ENCODE measurements around the gene U2SURP. TPM values are rescaled to one million over a fixed set of nuclear protein-coding genes. Genes with fewer than 3 reads are reported as not detected.

U2SURP gene
- total RNA-seq, 1 experiment from 2014 or later: 132 TPM

DNA sequence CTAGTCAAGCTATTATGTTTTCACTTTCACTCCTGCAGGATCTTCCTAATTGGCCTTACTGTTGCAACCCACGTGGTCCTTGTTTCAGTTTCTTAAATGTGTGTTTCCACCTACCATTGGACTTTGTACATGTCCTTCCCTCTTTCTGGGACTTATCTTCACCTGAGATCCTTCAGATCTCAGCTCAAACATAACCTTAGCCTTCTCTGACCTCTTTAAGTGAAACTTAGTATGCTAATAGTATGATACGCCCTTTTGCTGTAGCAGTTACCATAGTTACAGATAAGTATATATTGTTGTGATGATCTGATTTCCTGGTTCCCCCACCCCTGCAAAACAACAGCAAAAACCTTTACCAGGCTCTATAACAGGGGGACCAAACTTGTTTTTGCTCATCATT, 35.2 kb downstream of the U2SURP start:
- no peaks in the 10 kb centered on the region for H3K9me3 ChIP-seq (ENCODE audit: control insufficient read depth in 1 of 2, insufficient read depth in 1 of 2, low read depth in 1 of 2, low read length in 2 of 2)
- ChIA-PET RAD21 (ENCODE audit: low non-redundant PET in 1 of 2, low total read pairs in 2 of 2, uncharacterized antibody in 2 of 2, unreplicated experiment in 2 of 2) (no interaction called here), POLR2A (no interaction called here), CTCF (no interaction called here)
- H4K20me1 ChIP-seq (ENCODE audit: insufficient read depth): peaks cover 14% of the 10 kb centered on the region
- no peak overlapping the region for H3K4me3 ChIP-seq (replicated peaks in 1 of 2; ENCODE audit: low read depth in 1 of 2, low read length in 2 of 2)
- no TSS peak for BruUV-seq (replicated peaks)
- ATAC-seq (no peak), DNase-seq (ENCODE audit: low read depth, low spot score) (no peak)
- TF ChIP-seq TCF7L2 (IDR thresholded peaks at IDR 0.05; ENCODE audit: borderline replicate concordance, extremely low read depth, insufficient read depth, insufficient read length): no peak
- TF ChIP-seq ELF1 (IDR thresholded peaks at IDR 0.05; ENCODE audit: borderline replicate concordance, low read depth): no peak
- no peaks in the 10 kb centered on the region for H3K27me3 ChIP-seq (ENCODE audit: insufficient read depth, low read length)
- H3K27ac ChIP-seq (ENCODE audit: low read depth, low read length): no peak overlapping the region
- H3K9me2 ChIP-seq (ENCODE audit: insufficient read depth): no peaks in the 10 kb centered on the region
- no peaks in the 10 kb centered on the region for H3K4me1 ChIP-seq (ENCODE audit: control insufficient read depth in 1 of 2, insufficient read depth in 2 of 2, low read length in 2 of 2)
- H3K9ac ChIP-seq (ENCODE audit: low read length): no peak overlapping the region
- intact Hi-C loops (cut with micrococcal nuclease): no loop called here
- peaks cover 36 to 44% of the 10 kb centered on the region in 2 experiments for H3K36me3 ChIP-seq (ENCODE audit: control insufficient read depth in 1 of 2, insufficient read depth in 2 of 2, low read length in 2 of 2)
- no peak overlapping the region for H2AFZ ChIP-seq (ENCODE audit: low read depth, low read length, poor library complexity, severe bottlenecking)
- peaks cover 36% of the 10 kb centered on the region for H3K79me2 ChIP-seq (ENCODE audit: insufficient read depth, low read length)
- H3K4me2 ChIP-seq (ENCODE audit: low read length): no peak overlapping the region

DNA sequence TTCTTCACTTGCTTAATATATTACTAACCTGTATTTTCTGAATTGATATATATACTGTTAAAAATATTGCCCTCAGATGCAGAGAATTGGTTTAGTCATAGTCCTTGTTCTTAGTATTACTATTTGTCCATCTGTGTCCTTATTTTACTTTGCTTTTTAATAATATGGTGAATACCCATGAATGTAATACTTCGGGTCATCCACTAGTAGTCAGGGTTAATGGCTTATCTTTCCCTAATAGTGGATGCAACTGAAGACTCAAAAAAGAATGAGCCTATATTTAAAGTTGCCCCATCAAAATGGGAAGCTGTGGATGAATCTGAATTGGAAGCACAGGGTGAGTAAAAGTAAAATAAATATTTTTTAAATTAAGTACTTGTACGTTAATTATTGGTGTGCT, 36.5 kb downstream of the U2SURP start:
- H3K9me2 ChIP-seq (ENCODE audit: insufficient read depth): no peaks in the 10 kb centered on the region
- peak; percentile 53; the same call in 1 of the 2 replicates for ATAC-seq
- RAD21 ChIA-PET (ENCODE audit: low non-redundant PET in 1 of 2, low total read pairs in 2 of 2, uncharacterized antibody in 2 of 2, unreplicated experiment in 2 of 2): no interaction called here

More for the DNA sequence above, 36.5 kb downstream of the U2SURP start:
- Histone ChIP-seq H3K4me2 (ENCODE audit: low read length) (no peak overlapping the region), H3K27ac (ENCODE audit: low read depth, low read length) (no peak overlapping the region), H3K9me3 (ENCODE audit: control insufficient read depth in 1 of 2, insufficient read depth in 1 of 2, low read depth in 1 of 2, low read length in 2 of 2) (no peaks in the 10 kb centered on the region), H3K9ac (ENCODE audit: low read length) (no peak overlapping the region), H3K27me3 (ENCODE audit: insufficient read depth, low read length) (no peaks in the 10 kb centered on the region), H3K36me3 (ENCODE audit: control insufficient read depth in 1 of 2, insufficient read depth in 2 of 2, low read length in 2 of 2) (peaks cover 38 to 44% of the 10 kb centered on the region in 2 experiments), H4K20me1 (ENCODE audit: insufficient read depth) (peaks cover 14% of the 10 kb centered on the region), H2AFZ (ENCODE audit: low read depth, low read length, poor library complexity, severe bottlenecking) (no peak overlapping the region), H3K79me2 (ENCODE audit: insufficient read depth, low read length) (peaks cover 40% of the 10 kb centered on the region), H3K4me1 (ENCODE audit: control insufficient read depth in 1 of 2, insufficient read depth in 2 of 2, low read length in 2 of 2) (no peaks in the 10 kb centered on the region), H3K4me3 (replicated peaks in 1 of 2; ENCODE audit: low read depth in 1 of 2, low read length in 2 of 2) (no peak overlapping the region)
- BruUV-seq (replicated peaks): no TSS peak
- no peak for DNase-seq (ENCODE audit: low read depth, low spot score)
- intact Hi-C loops (cut with micrococcal nuclease): no loop called here
- TF ChIP-seq, protein P1, sequence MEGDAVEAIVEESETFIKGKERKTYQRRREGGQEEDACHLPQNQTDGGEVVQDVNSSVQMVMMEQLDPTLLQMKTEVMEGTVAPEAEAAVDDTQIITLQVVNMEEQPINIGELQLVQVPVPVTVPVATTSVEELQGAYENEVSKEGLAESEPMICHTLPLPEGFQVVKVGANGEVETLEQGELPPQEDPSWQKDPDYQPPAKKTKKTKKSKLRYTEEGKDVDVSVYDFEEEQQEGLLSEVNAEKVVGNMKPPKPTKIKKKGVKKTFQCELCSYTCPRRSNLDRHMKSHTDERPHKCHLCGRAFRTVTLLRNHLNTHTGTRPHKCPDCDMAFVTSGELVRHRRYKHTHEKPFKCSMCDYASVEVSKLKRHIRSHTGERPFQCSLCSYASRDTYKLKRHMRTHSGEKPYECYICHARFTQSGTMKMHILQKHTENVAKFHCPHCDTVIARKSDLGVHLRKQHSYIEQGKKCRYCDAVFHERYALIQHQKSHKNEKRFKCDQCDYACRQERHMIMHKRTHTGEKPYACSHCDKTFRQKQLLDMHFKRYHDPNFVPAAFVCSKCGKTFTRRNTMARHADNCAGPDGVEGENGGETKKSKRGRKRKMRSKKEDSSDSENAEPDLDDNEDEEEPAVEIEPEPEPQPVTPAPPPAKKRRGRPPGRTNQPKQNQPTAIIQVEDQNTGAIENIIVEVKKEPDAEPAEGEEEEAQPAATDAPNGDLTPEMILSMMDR (IDR thresholded peaks at IDR 0.05 in 2 of 3, conservative IDR thresholded peaks at IDR 0.05 in 1 of 3; ENCODE audit: borderline replicate concordance in 1 of 3, insufficient read depth in 1 of 3, low read depth in 2 of 3, low read length in 2 of 3): peak in 2 of 3 experiments; percentile 23 to 38; a peak in 2 of 6 replicates
- TF ChIP-seq JUND (IDR thresholded peaks at IDR 0.05): no peak
- ChIA-PET POLR2A (no interaction called here), CTCF (interaction anchor here (1.3 kb wide), 1 partner anchor 24 kb away, joined by 3 read pairs; no protein-coding TSS in a partner anchor)

Measured in HCT116 (cell line).